GM12874 (cell line): ENCODE results near the gene C6orf15.

Experiments
- CTCF ChIP-seq: IDR thresholded peaks from 2 replicates; pipeline ENCODE4 v1.5.1; 2011; ENCODE audit warnings: low read depth, mild to moderate bottlenecking, control low read depth, low read length, moderate library complexity; ENCODE audit not compliant: insufficient read depth

The C6orf15 gene

GRCh38 chr6:31114541-31114878 is 2.1 kb upstream of the C6orf15 start, which contains the start of gene PSORS1C1:
Gene PSORS1C1 (plus strand): TSS chr6:31114800. CDS start chr6:31129633, 14,833 bp downstream.
- TF ChIP-seq CTCF = no peak

- no peak for TF ChIP-seq CTCF
These were observed 1.6 kb upstream of the C6orf15 start for GRCh38 chr6:31113861-31114540.

GRCh38 chr6:31111712-31112111 is 663 bp downstream of the C6orf15 start:
- TF ChIP-seq CTCF = no peak

- no peak for TF ChIP-seq CTCF
These were observed 1.4 kb downstream of the C6orf15 start for GRCh38 chr6:31110825-31111582.

- no peak for TF ChIP-seq CTCF
These were observed 5.3 kb downstream of the C6orf15 start for GRCh38 chr6:31107052-31107451.

- TF ChIP-seq CTCF = no peak
These were observed 9.2 kb downstream of the C6orf15 start for GRCh38 chr6:31103136-31103535.

GRCh38 chr6:31098449-31098938 is 13.9 kb downstream of the C6orf15 start:
- no peak for TF ChIP-seq CTCF
